Measurements from ENCODE around the gene M6PR. TPM values are rescaled to one million over a fixed set of nuclear protein-coding genes. Genes with fewer than 3 reads are reported as not detected.
A peak's percentile ranks its signal among the peaks of the same experiment; 100 is the strongest.

M6PR gene
- total and polyA plus RNA-seq, 2 of the 13 experiments (the other 11 are each of a cell fraction or from before 2014, with no cell fraction given) = 98.2 to 127 TPM

DNA sequence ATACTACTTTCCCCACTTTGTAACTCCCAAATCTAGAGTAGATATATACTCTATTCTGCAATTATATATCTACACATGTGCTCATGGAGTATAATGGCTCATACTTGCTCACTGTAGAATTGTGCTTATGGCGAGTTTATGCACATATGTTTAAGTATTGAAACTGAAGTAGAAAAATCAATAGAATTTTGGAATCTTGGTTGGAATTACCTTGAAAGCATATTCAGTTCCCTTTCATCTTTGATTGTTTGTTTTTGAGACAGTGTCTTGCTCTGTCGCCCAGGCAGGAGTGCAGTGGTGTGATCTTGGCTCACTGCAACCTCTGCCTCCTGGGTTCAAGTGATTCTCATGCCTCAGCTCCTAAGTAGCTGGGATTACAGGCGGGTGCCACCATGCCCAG, 44.4 kb upstream of the M6PR start:
- CTCF ChIA-PET (ENCODE audit: low intra/inter-chr PET ratio, low total read pairs) = no interaction called here

More for the DNA sequence above, 44.4 kb upstream of the M6PR start:
- Histone ChIP-seq H3K27ac (ENCODE audit: extremely low read length, insufficient read depth, low read length) (no peak overlapping the region), H4K20me1 (ENCODE audit: insufficient read depth, low read length) (no peaks in the 10 kb centered on the region), H3K36me3 (replicated peaks in 1 of 2; ENCODE audit: control insufficient read depth in 1 of 2, insufficient read depth in 2 of 2, low read length in 2 of 2) (no peaks in the 10 kb centered on the region), H3K27me3 (ENCODE audit: control insufficient read depth in 1 of 2, insufficient read depth in 2 of 2, low read length in 2 of 2) (no peaks in the 10 kb centered on the region; a peak in 1 of 5 replicates), H3K4me2 (ENCODE audit: low read depth, low read length) (no peak overlapping the region), H2AFZ (ENCODE audit: low read length) (no peak overlapping the region), H3K4me1 (ENCODE audit: insufficient read depth, low read length) (peaks cover 12% of the 10 kb centered on the region), H3K4me3 (replicated peaks in 1 of 3; ENCODE audit: insufficient read depth in 1 of 3, low read depth in 2 of 3, low read length in 3 of 3) (no peak overlapping the region), H3K79me2 (ENCODE audit: insufficient read depth, low read length) (no peaks in the 10 kb centered on the region), H3K9ac (ENCODE audit: insufficient read depth, low read depth, low read length) (no peak overlapping the region), H3K9me3 (ENCODE audit: low read length) (no peaks in the 10 kb centered on the region)
- BruUV-seq (replicated peaks) = no TSS peak
- in situ Hi-C loops (cut with HindIII; ENCODE audit: extremely low pct_ligation_motif_present, low pct_unique_long_range_greater_than_20kb) (no loop called here), intact Hi-C loops (cut with micrococcal nuclease; ENCODE audit: unreplicated experiment) (no loop called here)
- POLR2A ChIA-PET = no interaction called here
- no peak for FAIRE-seq
- no peak for DNase-seq (ENCODE audit: low spot score)
- no peak for ATAC-seq
- no peak for TF ChIP-seq GFI1 (CRISPR knock-in tag; IDR thresholded peaks at IDR 0.05; ENCODE audit: borderline replicate concordance)
- TF ChIP-seq TCF7 (IDR thresholded peaks at IDR 0.05; ENCODE audit: low read depth) = 0 out of 2 replicates have a peak, but pooled peaks have one; percentile 39
- no peak for TF ChIP-seq ZNF879 (CRISPR knock-in tag; IDR thresholded peaks at IDR 0.05)
- TF ChIP-seq CBX1 (IDR thresholded peaks at IDR 0.05; ENCODE audit: low read depth) = no peak
- peak; percentile 32; the same call in 1 of the 2 replicates for TF ChIP-seq SALL1 (CRISPR knock-in tag; IDR thresholded peaks at IDR 0.05)
- 0 out of 2 replicates have a peak, but pooled peaks have one; percentile 10 for TF ChIP-seq RARA (CRISPR knock-in tag; IDR thresholded peaks at IDR 0.05)
- TF ChIP-seq, protein P1, sequence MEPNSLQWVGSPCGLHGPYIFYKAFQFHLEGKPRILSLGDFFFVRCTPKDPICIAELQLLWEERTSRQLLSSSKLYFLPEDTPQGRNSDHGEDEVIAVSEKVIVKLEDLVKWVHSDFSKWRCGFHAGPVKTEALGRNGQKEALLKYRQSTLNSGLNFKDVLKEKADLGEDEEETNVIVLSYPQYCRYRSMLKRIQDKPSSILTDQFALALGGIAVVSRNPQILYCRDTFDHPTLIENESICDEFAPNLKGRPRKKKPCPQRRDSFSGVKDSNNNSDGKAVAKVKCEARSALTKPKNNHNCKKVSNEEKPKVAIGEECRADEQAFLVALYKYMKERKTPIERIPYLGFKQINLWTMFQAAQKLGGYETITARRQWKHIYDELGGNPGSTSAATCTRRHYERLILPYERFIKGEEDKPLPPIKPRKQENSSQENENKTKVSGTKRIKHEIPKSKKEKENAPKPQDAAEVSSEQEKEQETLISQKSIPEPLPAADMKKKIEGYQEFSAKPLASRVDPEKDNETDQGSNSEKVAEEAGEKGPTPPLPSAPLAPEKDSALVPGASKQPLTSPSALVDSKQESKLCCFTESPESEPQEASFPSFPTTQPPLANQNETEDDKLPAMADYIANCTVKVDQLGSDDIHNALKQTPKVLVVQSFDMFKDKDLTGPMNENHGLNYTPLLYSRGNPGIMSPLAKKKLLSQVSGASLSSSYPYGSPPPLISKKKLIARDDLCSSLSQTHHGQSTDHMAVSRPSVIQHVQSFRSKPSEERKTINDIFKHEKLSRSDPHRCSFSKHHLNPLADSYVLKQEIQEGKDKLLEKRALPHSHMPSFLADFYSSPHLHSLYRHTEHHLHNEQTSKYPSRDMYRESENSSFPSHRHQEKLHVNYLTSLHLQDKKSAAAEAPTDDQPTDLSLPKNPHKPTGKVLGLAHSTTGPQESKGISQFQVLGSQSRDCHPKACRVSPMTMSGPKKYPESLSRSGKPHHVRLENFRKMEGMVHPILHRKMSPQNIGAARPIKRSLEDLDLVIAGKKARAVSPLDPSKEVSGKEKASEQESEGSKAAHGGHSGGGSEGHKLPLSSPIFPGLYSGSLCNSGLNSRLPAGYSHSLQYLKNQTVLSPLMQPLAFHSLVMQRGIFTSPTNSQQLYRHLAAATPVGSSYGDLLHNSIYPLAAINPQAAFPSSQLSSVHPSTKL (CRISPR knock-in tag; IDR thresholded peaks at IDR 0.05) = peak; percentile 33; the same call in 1 of the 2 replicates
- no peak for TF ChIP-seq NCOR1 (IDR thresholded peaks at IDR 0.05; ENCODE audit: borderline replicate concordance, low read length)
- peak; percentile 54 for TF ChIP-seq ONECUT2 (CRISPR knock-in tag; IDR thresholded peaks at IDR 0.05)
- TF ChIP-seq BCL6 (CRISPR knock-in tag; IDR thresholded peaks at IDR 0.05) = peak; percentile 98
- WGBS (ENCODE audit: low lambda C conversion rate) = 29% methylated on average over 3 of the region's 3 CpGs

All from HepG2 (cell line).